H1 (cell line): ENCODE data around the gene SCO1. TPM values are rescaled to one million over a fixed set of nuclear protein-coding genes. Genes with fewer than 3 reads are reported as not detected.

Source experiments
- CTCF ChIA-PET: fragments of 300-600 bp; sonication (Branson Sonifier 250); formaldehyde crosslinking; loops from one replicate; lab custom pipeline; 2021; ENCODE audit not compliant: partially characterized antibody; lab: Charles Lee
- POLR2A ChIA-PET: fragments of 300-600 bp; sonication (Branson Sonifier 250); formaldehyde crosslinking; loops from one replicate; lab custom pipeline; 2021; ENCODE audit warnings: inconsistent platforms; ENCODE audit not compliant: partially characterized antibody; lab: Charles Lee
- DNase-seq, 2 experiments: peaks; one replicate each; pipeline versions ENCODE4 v3.0.0 to v3.0.0-alpha.2; 2010 to 2022; ENCODE audit warnings: low spot score in 2 of 2, low read depth in 1 of 2, mixed read lengths in 1 of 2
- FAIRE-seq: peaks from 2 replicates; lab custom pipeline; 2011; peaks lifted over from hg19 to GRCh38; lab: Jason Lieb, UNC
- H2AFZ ChIP-seq: 2 replicates; pipeline ENCODE4 v1.8.1; 2012; ENCODE audit warnings: low read length, inconsistent platforms
- H2AK5ac ChIP-seq: 2 replicates; pipeline ENCODE4 v1.6.1; 2013; ENCODE audit warnings: low read depth, low read length
- H2BK120ac ChIP-seq: replicated peaks from 2 replicates; pipeline ENCODE3; 2013; ENCODE audit warnings: low read depth, low read length, inconsistent platforms
- H2BK12ac ChIP-seq: 2 replicates; pipeline ENCODE4 v1.6.1; 2013; ENCODE audit warnings: low read depth, low read length
- H2BK15ac ChIP-seq: 2 replicates; pipeline ENCODE4 v1.6.1; 2013; ENCODE audit warnings: low read length
- H2BK20ac ChIP-seq: 2 replicates; pipeline ENCODE4 v1.6.1; 2013; ENCODE audit warnings: low read length
- H2BK5ac ChIP-seq: 2 replicates; pipeline ENCODE4 v1.6.1; 2013; ENCODE audit warnings: low read depth, low read length
- H3K14ac ChIP-seq: 2 replicates; pipeline ENCODE4 v1.6.1; 2013; ENCODE audit warnings: inconsistent platforms; ENCODE audit not compliant: insufficient read length
- H3K18ac ChIP-seq: 2 replicates; pipeline ENCODE4 v1.6.1; 2013; ENCODE audit warnings: low read length; ENCODE audit errors: extremely low read depth
- H3K23ac ChIP-seq: 2 replicates; pipeline ENCODE4 v1.6.1; 2013; ENCODE audit warnings: inconsistent platforms; ENCODE audit not compliant: insufficient read length
- H3K23me2 ChIP-seq: 2 replicates; pipeline ENCODE4 v1.6.1; 2013; ENCODE audit warnings: low read depth, low read length
- H3K27ac ChIP-seq: 2 replicates; pipeline ENCODE4 v1.6.1; 2011; ENCODE audit warnings: low read depth, low read length, inconsistent platforms
- H3K27me3 ChIP-seq, 4 experiments: replicated peaks in 1 of 4; 1 replicate in 1 of 4; 2 replicates in 3 of 4; pipeline versions ENCODE4 v1.6.1 to v1.8.1; 2011 to 2013; ENCODE audit warnings: low read length in 3 of 4, mild to moderate bottlenecking in 3 of 4, inconsistent platforms in 2 of 4, mixed read lengths in 2 of 4, moderate library complexity in 1 of 4; ENCODE audit not compliant: control insufficient read depth in 3 of 4, insufficient read depth in 3 of 4; ENCODE audit errors: extremely low read depth in 1 of 4
- H3K36me3 ChIP-seq, 4 experiments: 2 replicates each; pipeline versions ENCODE4 v1.6.1 to v1.8.1; 2011 to 2013; ENCODE audit warnings: mild to moderate bottlenecking in 4 of 4, low read length in 3 of 4, moderate library complexity in 2 of 4, control low read depth in 1 of 4, inconsistent platforms in 1 of 4; ENCODE audit not compliant: insufficient read depth in 4 of 4, control insufficient read depth in 2 of 4
- H3K4ac ChIP-seq: replicated peaks from 2 replicates; pipeline ENCODE3; 2013; ENCODE audit warnings: low read length, low read depth, mixed read lengths, inconsistent platforms; ENCODE audit not compliant: insufficient read length
- H3K4me1 ChIP-seq, 4 experiments: replicated peaks in 1 of 4; 1 replicate in 1 of 4; 2 replicates in 3 of 4; pipeline versions ENCODE4 v1.6.1 to v1.8.1; 2011 to 2013; ENCODE audit warnings: low read length in 3 of 4, inconsistent platforms in 2 of 4, mixed read lengths in 1 of 4; ENCODE audit not compliant: insufficient read depth in 4 of 4, control insufficient read depth in 3 of 4
- H3K4me2 ChIP-seq, 2 experiments: 2 replicates each; pipeline versions ENCODE4 v1.6.1 to v1.8.1; 2011 to 2013; ENCODE audit warnings: low read depth in 2 of 2, low read length in 2 of 2, control low read depth in 1 of 2, inconsistent platforms in 1 of 2, mild to moderate bottlenecking in 1 of 2; ENCODE audit not compliant: insufficient read depth in 1 of 2
- H3K4me3 ChIP-seq, 4 experiments: fragments of 200-600, 300-600 bp in 1 of 4; sonication (generic), shearing (Covaris generic), sonication (Bioruptor Twin) in 1 of 4; 2 replicates each; pipeline versions ENCODE4 v1.5.1 to v1.8.1; 2011 to 2016; ENCODE audit warnings: low read length in 4 of 4, low read depth in 3 of 4, control low read depth in 2 of 4, inconsistent platforms in 2 of 4, mild to moderate bottlenecking in 2 of 4, mixed read lengths in 1 of 4, moderate library complexity in 1 of 4; ENCODE audit not compliant: insufficient read depth in 2 of 4; ENCODE audit errors: extremely low read depth in 1 of 4
- H3K56ac ChIP-seq: replicated peaks from 2 replicates; pipeline ENCODE3; 2013; ENCODE audit warnings: low read depth, mild to moderate bottlenecking, mixed read lengths, low read length, inconsistent platforms; ENCODE audit not compliant: insufficient read length
- H3K79me1 ChIP-seq: 2 replicates; pipeline ENCODE4 v1.6.1; 2013; ENCODE audit warnings: low read depth, low read length, control low read depth
- H3K79me2 ChIP-seq, 2 experiments: 2 replicates each; pipeline versions ENCODE4 v1.6.1 to v1.8.1; 2012 to 2013; ENCODE audit warnings: low read length in 2 of 2, mild to moderate bottlenecking in 2 of 2, inconsistent platforms in 1 of 2; ENCODE audit not compliant: insufficient read depth in 2 of 2, control insufficient read depth in 1 of 2
- H3K9ac ChIP-seq, 4 experiments: replicated peaks in 1 of 4; 1 replicate in 1 of 4; 2 replicates in 3 of 4; pipeline versions ENCODE4 v1.6.1 to v1.8.1; 2011 to 2013; ENCODE audit warnings: low read depth in 3 of 4, low read length in 3 of 4, control low read depth in 2 of 4, mild to moderate bottlenecking in 2 of 4, moderate library complexity in 2 of 4, inconsistent platforms in 1 of 4; ENCODE audit errors: extremely low read depth in 1 of 4
- H3K9me3 ChIP-seq, 2 experiments: 2 replicates each; pipeline versions ENCODE4 v1.6.1 to v1.8.1; 2012 to 2013; ENCODE audit warnings: mild to moderate bottlenecking in 2 of 2, moderate library complexity in 2 of 2, control low read depth in 1 of 2, inconsistent platforms in 1 of 2, low read depth in 1 of 2, low read length in 1 of 2, mixed read lengths in 1 of 2; ENCODE audit not compliant: insufficient read depth in 2 of 2
- H4K20me1 ChIP-seq, 2 experiments: replicated peaks in 1 of 2; 2 replicates each; pipeline versions ENCODE3 to v1.8.1; 2011 to 2013; ENCODE audit warnings: inconsistent platforms in 2 of 2, low read length in 2 of 2, mild to moderate bottlenecking in 1 of 2; ENCODE audit not compliant: insufficient read depth in 2 of 2, control insufficient read depth in 1 of 2
- H4K5ac ChIP-seq: 2 replicates; pipeline ENCODE4 v1.6.1; 2013; ENCODE audit warnings: low read length, low read depth, mixed read lengths, inconsistent platforms; ENCODE audit not compliant: insufficient read length
- H4K8ac ChIP-seq: 2 replicates; pipeline ENCODE4 v1.8.0; 2013; ENCODE audit warnings: mild to moderate bottlenecking, moderate library complexity, low read length, inconsistent platforms; ENCODE audit not compliant: insufficient read depth; ENCODE audit errors: extremely low read depth
- H4K91ac ChIP-seq: replicated peaks from 2 replicates; pipeline ENCODE3; 2013; ENCODE audit warnings: low read length, mixed read lengths, inconsistent platforms; ENCODE audit not compliant: insufficient read length
- ATF2 ChIP-seq: IDR thresholded peaks from 2 replicates; pipeline ENCODE4 v1.6.1; 2012; ENCODE audit warnings: low read length, inconsistent platforms
- CHD2 ChIP-seq: IDR thresholded peaks from 2 replicates; pipeline ENCODE4 v1.6.1; 2012; ENCODE audit warnings: low read length, improper control_type of control experiment
- CTCF ChIP-seq, 3 experiments: IDR thresholded peaks; 1 replicate in 2 of 3; 2 replicates in 1 of 3; pipeline versions ENCODE4 v1.5.1 to v1.6.1; 2011; ENCODE audit warnings: low read length in 3 of 3, mild to moderate bottlenecking in 3 of 3, inconsistent platforms in 2 of 3, low read depth in 1 of 3, moderate library complexity in 1 of 3; ENCODE audit not compliant: insufficient read depth in 1 of 3; ENCODE audit errors: control extremely low read depth in 1 of 3
- EZH2 ChIP-seq: fragments of 200-600 bp; sonication (generic); IDR thresholded peaks from 2 replicates; pipeline ENCODE4 v1.7.1; 2012; ENCODE audit warnings: low read depth, mild to moderate bottlenecking, moderate library complexity, low read length, inconsistent platforms; ENCODE audit not compliant: severe bottlenecking
- NANOG ChIP-seq: IDR thresholded peaks from 2 replicates; pipeline ENCODE4 v1.6.1; 2011; ENCODE audit warnings: low read length, low read depth, mild to moderate bottlenecking, inconsistent platforms; ENCODE audit not compliant: insufficient read depth, poor library complexity, severe bottlenecking
- RXRA ChIP-seq: IDR thresholded peaks from 2 replicates; pipeline ENCODE4 v1.6.1; 2011; ENCODE audit warnings: low read depth, mild to moderate bottlenecking, low read length, moderate library complexity; ENCODE audit not compliant: insufficient read depth
- SIN3A ChIP-seq, 2 experiments: IDR thresholded peaks in 1 of 2; conservative IDR thresholded peaks in 1 of 2; 2 replicates each; pipeline ENCODE4 v1.6.1; 2011 to 2012; ENCODE audit warnings: low read length in 2 of 2, improper control_type of control experiment in 1 of 2, low read depth in 1 of 2, mild to moderate bottlenecking in 1 of 2
- SIRT6 ChIP-seq: IDR thresholded peaks from one replicate; pipeline ENCODE4 v1.7.1; 2012; ENCODE audit warnings: low read length, inconsistent platforms
- SP4 ChIP-seq: IDR thresholded peaks from 2 replicates; pipeline ENCODE4 v1.6.1; 2012; ENCODE audit warnings: low read length, inconsistent platforms
- WGBS, 2 experiments: shearing (Covaris generic) in 1 of 2; methylation state at CpG; one replicate each; pipeline versions ENCODE4 v1.1.6 to v1.1.7; 2013 to 2015; ENCODE audit warnings: low lambda C conversion rate in 2 of 2, mixed read lengths in 2 of 2, inconsistent platforms in 1 of 2, low coverage in 1 of 2, missing lambda C conversion rate in 1 of 2; ENCODE audit not compliant: insufficient replicate concordance in 2 of 2, insufficient coverage in 1 of 2, insufficient read length in 1 of 2; ENCODE audit errors: extremely low coverage in 1 of 2, missing lambda C conversion rate in 1 of 2; 5-methylcytosine and 5-hydroxymethylcytosine counted together
- polyA plus RNA-seq, 7 experiments: library from polyadenylated mRNA; depleted of rRNA in 3 of 7; stranded (reverse) in 5 of 7; unstranded in 2 of 7; fragments of >200 nt in 5 of 7; fragments of 200-250 nt in 2 of 7; gene quantifications; 1 replicate in 5 of 7; 2 replicates in 1 of 7; 4 replicates in 1 of 7; pipeline versions ENCODE4 v1.2.1 to v1.2.3, GENCODE V29; 2011 to 2013; ENCODE audit warnings: missing spikeins in 2 of 7, mixed read lengths in 2 of 7
- total RNA-seq: library from RNA; stranded (reverse); fragmentation: NEBNext Ultra II Directional; extraction: Animal tissue kit (Norgen Biotek cat#: 25700); gene quantifications from 2 replicates; pipeline ENCODE4 v1.2.1, GENCODE V29; 2021

The SCO1 gene
- total and polyA plus RNA-seq, 2 of the 8 experiments (the other 6 are each of a cell fraction or from before 2014, with no cell fraction given): 18.7 to 61.8 TPM

- Histone ChIP-seq H3K4me2 (no peak overlapping the region), H4K20me1 (no peaks in the 10 kb centered on the region), H3K79me2 (no peaks in the 10 kb centered on the region), H3K56ac (no peak overlapping the region), H3K27me3 (no peaks in the 10 kb centered on the region), H3K4ac (no peak overlapping the region), H4K91ac (no peak overlapping the region), H3K79me1 (no peaks in the 10 kb centered on the region), H4K5ac (no peak overlapping the region), H2BK5ac (no peak overlapping the region), H4K8ac (no peak overlapping the region), H3K27ac (no peak overlapping the region), H3K4me3 (no peak overlapping the region), H3K9me3 (no peaks in the 10 kb centered on the region), H3K14ac (no peak overlapping the region), H2BK120ac (no peak overlapping the region), H2BK15ac (no peak overlapping the region), H3K23ac (no peak overlapping the region), H3K9ac (no peak overlapping the region), H3K23me2 (no peaks in the 10 kb centered on the region; the same call in 1 of the 2 replicates), H3K4me1 (no peaks in the 10 kb centered on the region), H2AK5ac (no peak overlapping the region), H2BK20ac (no peak overlapping the region), H3K36me3 (no peaks in the 10 kb centered on the region), H3K18ac (no peak overlapping the region), H2AFZ (no peak overlapping the region), H2BK12ac (0 out of 2 replicates have a peak overlapping the region, but pooled peaks have one; percentile 42)
- POLR2A ChIA-PET: interaction anchor here (1.0 to 1.5 kb wide), 3 partner anchors 10 to 107 kb away, joined by 3 to 5 read pairs (median 5); no protein-coding TSS in a partner anchor
- CTCF ChIA-PET: interaction anchor here (0.6 to 8.1 kb wide), 32 partner anchors 10 to 1191 kb away, joined by 3 to 88 read pairs (median 5); partner anchors contain the start of gene PIRT
- WGBS, 2 experiments: 82% methylated on average over 3 of the region's 3 CpGs; no CpG with 5 or more reads in 1 of the 2 experiments
- DNase-seq: peak in 1 of 2 experiments; percentile 13
- no peak for FAIRE-seq
- TF ChIP-seq NANOG: no peak
- no peak for TF ChIP-seq CTCF (IDR thresholded peaks at IDR 0.05; ENCODE audit: control extremely low read depth in 1 of 3, insufficient read depth in 1 of 3, low read depth in 1 of 3, low read length in 3 of 3)
- no peak for TF ChIP-seq SP4
- no peak for TF ChIP-seq ATF2
- TF ChIP-seq RXRA: no peak
- no peak for TF ChIP-seq SIN3A (conservative IDR thresholded peaks at IDR 0.05 in 1 of 2, IDR thresholded peaks at IDR 0.05 in 1 of 2; ENCODE audit: low read depth in 1 of 2, low read length in 2 of 2)
- no peak for TF ChIP-seq CHD2
- no peak for TF ChIP-seq EZH2
- TF ChIP-seq SIRT6: no peak
Measured at GRCh38 chr17:10737736-10738135, 40.4 kb upstream of the SCO1 start.
